ENCODE measurements around the gene GTF2I.
"Not testable (repeated sequence)": the region's sequence is repeated elsewhere in the genome, so short reads cannot be mapped to it uniquely, and the experiment has no call there.

GTF2I gene

GRCh38 chr7:74717889-74718288 is 60.4 kb downstream of the GTF2I start:
- DNase-seq, result no peak

GRCh38 chr7:74718336-74718735 is 60.8 kb downstream of the GTF2I start:
- DNase-seq, result no peak

- DNase-seq, result no peak
These were observed 64.6 kb downstream of the GTF2I start for GRCh38 chr7:74722153-74722552.

- no peak for DNase-seq
These were observed 68.3 kb downstream of the GTF2I start for GRCh38 chr7:74725840-74726239.

- no peak for DNase-seq
These were observed 69.0 kb downstream of the GTF2I start for GRCh38 chr7:74726309-74727101.

GRCh38 chr7:74728686-74729085 is 71.2 kb downstream of the GTF2I start:
- DNase-seq, result not testable (repeated sequence)

- DNase-seq, result not testable (repeated sequence)
These were observed 72.7 kb downstream of the GTF2I start for GRCh38 chr7:74730186-74730585.

- not testable (repeated sequence) for DNase-seq
These were observed 82.6 kb downstream of the GTF2I start for GRCh38 chr7:74739974-74740703.

GRCh38 chr7:74743936-74744557 is 86.5 kb downstream of the GTF2I start:
- not testable (repeated sequence) for DNase-seq

GRCh38 chr7:74753921-74754482 is 96.5 kb downstream of the GTF2I start:
- DNase-seq, result not testable (repeated sequence)

GRCh38 chr7:74756673-74757072 is 99.2 kb downstream of the GTF2I start:
- not testable (repeated sequence) for DNase-seq

- not testable (repeated sequence) for DNase-seq
These were observed 100.8 kb downstream of the GTF2I start for GRCh38 chr7:74758268-74758667.

- DNase-seq, result not testable (repeated sequence)
These were observed 101.5 kb downstream of the GTF2I start for GRCh38 chr7:74758982-74759381.

GRCh38 chr7:74765205-74765918 is 107.8 kb downstream of the GTF2I start:
- DNase-seq, result not testable (repeated sequence)

- not testable (repeated sequence) for DNase-seq
These were observed 109.0 kb downstream of the GTF2I start for GRCh38 chr7:74766509-74766908.

GRCh38 chr7:74766991-74767390 is 109.5 kb downstream of the GTF2I start:
- DNase-seq, result not testable (repeated sequence)

- DNase-seq, result not testable (repeated sequence)
These were observed 112.5 kb downstream of the GTF2I start for GRCh38 chr7:74770062-74770461.

GRCh38 chr7:74772093-74772492 is 114.6 kb downstream of the GTF2I start:
- DNase-seq, result not testable (repeated sequence)

- not testable (repeated sequence) for DNase-seq
These were observed 116.5 kb downstream of the GTF2I start, which contains the start of gene NCF1 for GRCh38 chr7:74773760-74774750. Gene NCF1, plus strand, starts transcription at chr7:74774011. Its CDS starts 21 bp downstream, at chr7:74774032.

- not testable (repeated sequence) for DNase-seq
These were observed 117.6 kb downstream of the GTF2I start for GRCh38 chr7:74775111-74775510.

- not testable (repeated sequence) for DNase-seq
These were observed 121.5 kb downstream of the GTF2I start for GRCh38 chr7:74779053-74779452.

Measured in T-helper 2 cell (primary cell).